Endodermal cell (in vitro differentiated cells): ENCODE measurements around the gene TNFRSF9. TPM values are rescaled to one million over a fixed set of nuclear protein-coding genes. Genes with fewer than 3 reads are reported as not detected.
A peak's percentile ranks its signal among the peaks of the same experiment; 100 is the strongest.

Source experiments
- DNase-seq: peaks from one replicate; pipeline ENCODE4 v3.0.0-alpha.2; 2017
- H3K27ac ChIP-seq: 2 replicates; pipeline ENCODE4 v1.5.1; 2013; ENCODE audit warnings: mild to moderate bottlenecking, low read depth, low read length, moderate library complexity
- H3K27me3 ChIP-seq: 2 replicates; pipeline ENCODE4 v1.6.1; 2013; ENCODE audit warnings: mild to moderate bottlenecking, low read length, moderate library complexity; ENCODE audit not compliant: insufficient read depth, control insufficient read depth, poor library complexity, severe bottlenecking
- H3K36me3 ChIP-seq: 2 replicates; pipeline ENCODE4 v1.7.0; 2013; ENCODE audit warnings: mild to moderate bottlenecking, low read length, moderate library complexity; ENCODE audit not compliant: control insufficient read depth, insufficient read depth
- H3K4me1 ChIP-seq: one replicate; pipeline ENCODE4 v1.7.0; 2013; ENCODE audit warnings: low read length; ENCODE audit not compliant: control insufficient read depth, insufficient read depth
- H3K4me3 ChIP-seq: 2 replicates; pipeline ENCODE4 v1.5.1; 2013; ENCODE audit warnings: mild to moderate bottlenecking, low read length, moderate library complexity
- H3K9ac ChIP-seq: 2 replicates; pipeline ENCODE4 v1.6.1; 2013; ENCODE audit warnings: mild to moderate bottlenecking, low read length, moderate library complexity; ENCODE audit not compliant: poor library complexity, severe bottlenecking; ENCODE audit errors: extremely low read depth
- H3K9me3 ChIP-seq: 2 replicates; pipeline ENCODE4 v1.6.1; 2013; ENCODE audit warnings: mild to moderate bottlenecking, low read length, moderate library complexity; ENCODE audit not compliant: control insufficient read depth
- H3K27ac Mint-ChIP-seq: 2 replicates; pipeline ENCODE4 v1.8.0; 2020; ENCODE audit warnings: mixed read lengths
- H3K27me3 Mint-ChIP-seq: 2 replicates; pipeline ENCODE4 v1.8.0; 2021; ENCODE audit warnings: mild to moderate bottlenecking, mixed read lengths; ENCODE audit not compliant: insufficient read depth
- H3K36me3 Mint-ChIP-seq: 2 replicates; pipeline ENCODE4 v1.8.0; 2020; ENCODE audit warnings: low read depth, mixed read lengths
- H3K4me1 Mint-ChIP-seq: 2 replicates; pipeline ENCODE4 v1.8.0; 2020; ENCODE audit warnings: mixed read lengths
- H3K4me3 Mint-ChIP-seq: 2 replicates; pipeline ENCODE4 v1.8.0; 2020; ENCODE audit warnings: mild to moderate bottlenecking, moderate library complexity, mixed read lengths
- H3K9me3 Mint-ChIP-seq: 2 replicates; pipeline ENCODE4 v1.8.0; 2020; ENCODE audit warnings: mild to moderate bottlenecking, mixed read lengths
- CTCF ChIP-seq: fragments of 200-600 bp; sonication (generic); conservative IDR thresholded peaks from 2 replicates; pipeline ENCODE4 v1.5.0; 2021; ENCODE audit warnings: antibody characterized with exemption, mild to moderate bottlenecking
- WGBS, 2 experiments: methylation state at CpG; one replicate each; pipeline versions ENCODE4 v1.1.5 to v1.1.7; 2013; ENCODE audit warnings: missing lambda C conversion rate in 2 of 2, mixed read lengths in 1 of 2; ENCODE audit not compliant: insufficient coverage in 1 of 2, insufficient read length in 1 of 2; 5-methylcytosine and 5-hydroxymethylcytosine counted together
- total RNA-seq, 2 donors: library from RNA; stranded (reverse); fragmentation: NEBNext Ultra II Directional in 1 of 2; extraction: Animal tissue kit (Norgen Biotek cat#: 25700) in 1 of 2; gene quantifications; 2 replicates in 1 of 2; 3 replicates in 1 of 2; pipeline ENCODE4 v1.2.1, GENCODE V29; 2021

Gene TNFRSF9
- total RNA-seq, 2 donors from 2014 or later: not detected

GRCh38 chr1:7885513-7886404 lies 54.9 kb downstream of the TNFRSF9 start:
- no peak for TF ChIP-seq CTCF
- peaks cover 28% of the 10 kb centered on the region for H3K27me3 Mint-ChIP-seq
- Histone ChIP-seq H3K36me3 (no peaks in the 10 kb centered on the region), H3K27ac (no peak overlapping the region), H3K27me3 (no peaks in the 10 kb centered on the region), H3K9ac (no peak overlapping the region), H3K4me3 (no peak overlapping the region), H3K9me3 (no peaks in the 10 kb centered on the region), H3K4me1 (no peaks in the 10 kb centered on the region)
- WGBS, 2 experiments: 83 to 95% methylated on average over 7 to 22 of the region's 27 CpGs
- no peak overlapping the region for H3K4me3 Mint-ChIP-seq
- no peaks in the 10 kb centered on the region for H3K4me1 Mint-ChIP-seq
- peak; percentile 100 for DNase-seq
- no peaks in the 10 kb centered on the region for H3K36me3 Mint-ChIP-seq
- H3K9me3 Mint-ChIP-seq: no peaks in the 10 kb centered on the region
- no peak overlapping the region for H3K27ac Mint-ChIP-seq

- Mint-ChIP-seq H3K4me1 (no peaks in the 10 kb centered on the region), H3K9me3 (no peaks in the 10 kb centered on the region), H3K4me3 (no peak overlapping the region), H3K36me3 (no peaks in the 10 kb centered on the region), H3K27ac (no peak overlapping the region), H3K27me3 (peaks cover 28% of the 10 kb centered on the region)
- no peaks in the 10 kb centered on the region for H3K36me3 ChIP-seq
- H3K4me1 ChIP-seq: no peaks in the 10 kb centered on the region
- DNase-seq: no peak
- H3K9me3 ChIP-seq: no peaks in the 10 kb centered on the region
- H3K4me3 ChIP-seq: no peak overlapping the region
- WGBS, 2 experiments: 89 to 93% methylated on average over 1 of the region's 1 CpG
- no peaks in the 10 kb centered on the region for H3K27me3 ChIP-seq
- H3K9ac ChIP-seq: no peak overlapping the region
- H3K27ac ChIP-seq: no peak overlapping the region
- TF ChIP-seq CTCF: no peak
These were observed 55.9 kb downstream of the TNFRSF9 start for GRCh38 chr1:7884757-7885156.

GRCh38 chr1:7879228-7879627 lies 61.4 kb downstream of the TNFRSF9 start:
- H3K27ac Mint-ChIP-seq: no peak overlapping the region
- WGBS, 2 experiments: 90 to 91% methylated on average over 2 to 3 of the region's 3 CpGs

More at GRCh38 chr1:7879228-7879627, 61.4 kb downstream of the TNFRSF9 start:
- H3K4me3 ChIP-seq: no peak overlapping the region
- H3K4me1 Mint-ChIP-seq: no peaks in the 10 kb centered on the region
- peaks cover 12% of the 10 kb centered on the region for H3K9me3 ChIP-seq
- peaks cover 5% of the 10 kb centered on the region for H3K27me3 Mint-ChIP-seq
- H3K4me3 Mint-ChIP-seq: no peak overlapping the region
- H3K36me3 Mint-ChIP-seq: no peaks in the 10 kb centered on the region
- TF ChIP-seq CTCF: peak; percentile 55
- H3K4me1 ChIP-seq: no peaks in the 10 kb centered on the region
- no peak overlapping the region for H3K9ac ChIP-seq
- H3K9me3 Mint-ChIP-seq: peaks cover 11% of the 10 kb centered on the region
- H3K36me3 ChIP-seq: no peaks in the 10 kb centered on the region
- H3K27ac ChIP-seq: no peak overlapping the region
- no peaks in the 10 kb centered on the region for H3K27me3 ChIP-seq
- DNase-seq: no peak
